Non-pigmented ciliary epithelial cell (primary cell): Measurements from ENCODE around the gene COIL.
"Not testable (repeated sequence)": the region's sequence is repeated elsewhere in the genome, so short reads cannot be mapped to it uniquely, and the experiment has no call there.

Experiments used
- DNase-seq: peaks from one replicate; pipeline ENCODE4 v3.0.0-alpha.2; 2010; ENCODE audit warnings: low read depth

Gene COIL

DNA sequence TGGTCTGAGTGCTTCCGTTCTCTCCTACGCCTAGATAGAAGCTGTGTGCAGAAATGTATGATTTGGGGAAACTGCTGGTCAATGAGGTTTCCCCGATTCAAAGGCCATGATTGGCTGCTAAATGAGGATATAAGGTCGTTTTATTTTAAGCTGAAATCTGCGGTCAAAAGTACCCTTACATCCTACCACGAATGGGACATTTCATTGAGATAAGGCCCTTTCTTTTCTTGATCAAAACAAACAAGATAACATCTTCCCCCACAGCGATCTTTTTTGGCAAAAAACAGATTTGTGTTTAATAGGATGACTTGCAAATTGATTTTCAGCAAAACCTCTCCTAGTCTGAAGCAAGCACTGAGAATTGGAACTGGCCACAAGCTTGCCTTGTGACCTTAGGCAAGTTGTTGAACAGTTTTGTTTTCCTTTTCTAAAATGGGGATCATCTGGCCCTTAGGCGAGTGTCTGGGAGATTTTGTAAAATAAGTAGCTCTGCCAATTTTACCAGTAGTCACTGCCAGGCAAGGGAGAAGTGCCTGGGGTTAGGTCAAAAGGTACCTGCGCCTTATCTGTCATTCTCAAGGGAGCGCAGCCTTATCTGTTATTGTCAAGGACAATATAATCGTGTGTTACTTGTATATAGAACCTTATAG lies 17.7 kb upstream of the COIL start:
- DNase-seq = no peak

DNA sequence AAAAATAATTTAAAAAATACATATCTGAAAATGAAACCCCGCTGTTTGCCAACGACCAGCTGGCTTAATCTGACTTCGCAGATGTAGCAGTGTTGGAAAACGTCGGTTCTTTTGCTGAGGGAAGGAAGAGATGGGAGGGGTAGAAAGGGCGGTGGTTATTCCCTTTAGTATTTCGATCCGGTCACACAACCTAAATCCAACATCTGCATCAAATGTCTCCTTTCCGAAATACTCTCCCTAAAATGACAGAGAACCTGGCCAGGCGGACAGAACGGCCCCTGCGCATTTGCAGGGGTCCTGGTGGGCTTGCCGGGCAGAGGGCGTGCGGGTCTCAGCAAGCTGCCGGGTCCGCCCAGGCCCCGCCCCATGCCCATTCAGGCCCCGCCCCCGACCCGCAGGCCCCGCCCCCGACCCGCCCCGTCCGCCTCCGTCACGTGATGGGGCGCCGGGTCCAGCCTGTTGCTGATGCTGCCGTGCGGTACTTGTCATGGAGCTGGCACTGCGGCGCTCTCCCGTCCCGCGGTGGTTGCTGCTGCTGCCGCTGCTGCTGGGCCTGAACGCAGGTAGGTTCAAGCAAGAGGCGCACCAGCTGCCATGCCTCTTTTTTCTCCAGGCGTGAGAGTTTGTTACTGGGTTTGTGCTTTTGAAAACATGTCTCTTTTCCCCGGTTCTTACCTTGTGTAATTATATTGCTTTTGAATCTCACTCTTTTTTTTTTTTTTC lies 17.0 kb upstream of the COIL start, which contains the start of gene SCPEP1:
Gene SCPEP1, plus strand, starts transcription at position 459 of the 723 bp plus-strand sequence. Its CDS starts 29 bp downstream, at position 488.
- no peak for DNase-seq

DNA sequence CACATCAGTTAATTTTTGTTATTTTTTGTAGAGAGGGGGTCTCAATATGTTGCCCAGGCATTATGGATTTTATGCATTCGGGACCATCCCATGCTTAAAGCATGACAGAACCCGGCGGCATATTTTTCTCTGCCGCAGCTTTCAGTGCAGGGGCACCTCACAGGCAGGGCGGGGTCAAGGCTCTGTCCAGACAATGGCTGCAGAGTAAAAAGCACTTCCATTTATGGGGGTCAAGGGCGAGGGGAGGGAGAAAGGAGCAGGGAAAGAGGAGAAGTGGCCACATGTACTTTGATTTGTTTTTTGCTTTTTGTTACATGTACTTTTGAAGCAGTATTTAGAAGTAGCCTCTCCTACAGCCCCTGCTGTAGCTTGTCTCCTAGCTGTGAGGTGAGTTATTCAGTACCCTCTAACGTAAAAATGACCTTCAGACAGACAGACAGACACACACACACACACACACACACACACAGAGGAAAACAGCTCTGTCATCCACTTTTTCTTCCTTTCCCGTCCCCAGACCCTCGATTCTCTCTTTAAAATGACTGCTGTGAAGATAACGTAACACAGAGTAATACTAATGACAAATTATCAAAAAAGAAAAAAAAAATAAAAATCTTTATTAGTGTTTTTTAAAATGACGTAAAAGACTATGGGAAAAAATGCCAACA lies 16.2 kb upstream of the COIL start:
- DNase-seq = no peak

DNA sequence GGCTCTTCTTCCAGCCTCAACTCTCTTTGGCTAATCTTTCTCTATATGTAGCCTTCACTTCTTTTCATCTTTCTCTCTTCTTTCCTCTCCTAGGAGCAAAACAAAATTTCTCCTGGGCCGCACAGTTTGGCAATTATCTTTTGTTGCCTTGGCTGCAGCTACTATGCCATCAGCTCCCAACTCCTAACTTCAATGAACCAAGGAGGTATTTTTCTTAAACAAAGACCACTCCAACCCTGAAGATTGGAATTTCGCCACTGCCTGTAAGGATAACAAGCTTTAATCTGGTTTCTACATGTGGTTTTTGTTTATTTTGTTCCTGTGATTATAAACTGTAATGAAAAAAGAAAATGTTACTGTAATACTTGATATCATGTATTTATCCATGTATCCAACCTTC lies 14.8 kb upstream of the COIL start:
- no peak for DNase-seq

DNA sequence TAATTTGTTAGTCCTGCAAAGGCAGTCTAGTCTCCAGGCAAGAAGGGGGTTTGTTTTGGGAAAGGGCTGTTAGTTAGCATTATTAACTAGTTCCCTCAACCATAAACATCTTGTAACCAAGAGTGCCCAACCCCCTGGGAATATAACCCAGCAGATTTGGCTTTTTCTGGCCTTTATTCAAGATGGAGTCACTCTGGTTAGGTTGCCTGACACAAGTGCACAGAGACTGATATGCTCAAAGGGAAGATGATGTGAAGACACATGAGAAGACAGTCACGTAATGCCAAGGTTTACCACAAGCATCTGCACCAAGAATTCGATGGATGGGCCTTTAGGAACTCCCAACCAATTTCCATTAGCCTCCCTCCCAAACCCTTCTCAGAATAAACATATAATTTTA lies 13.2 kb upstream of the COIL start:
- no peak for DNase-seq

DNA sequence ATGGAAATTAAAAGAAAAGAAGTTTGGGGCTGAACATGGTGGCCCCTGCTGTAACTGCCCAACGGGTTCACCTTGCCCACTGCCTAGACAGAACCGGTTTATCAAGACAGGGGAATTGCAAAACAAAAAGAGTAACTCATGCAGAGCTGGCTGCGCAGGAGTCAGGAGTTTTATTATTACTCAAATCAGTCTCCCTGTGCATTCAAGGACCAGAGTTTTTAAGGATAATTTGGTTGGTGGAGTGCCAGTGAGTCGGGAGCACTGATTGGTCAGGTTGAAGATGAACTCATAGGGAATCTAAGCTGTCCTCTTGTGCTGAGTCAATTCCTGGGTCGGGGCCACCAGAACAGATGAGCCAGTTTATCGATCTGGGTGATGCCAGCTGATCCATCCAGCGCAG lies 12.7 kb upstream of the COIL start:
- no peak for DNase-seq

DNA sequence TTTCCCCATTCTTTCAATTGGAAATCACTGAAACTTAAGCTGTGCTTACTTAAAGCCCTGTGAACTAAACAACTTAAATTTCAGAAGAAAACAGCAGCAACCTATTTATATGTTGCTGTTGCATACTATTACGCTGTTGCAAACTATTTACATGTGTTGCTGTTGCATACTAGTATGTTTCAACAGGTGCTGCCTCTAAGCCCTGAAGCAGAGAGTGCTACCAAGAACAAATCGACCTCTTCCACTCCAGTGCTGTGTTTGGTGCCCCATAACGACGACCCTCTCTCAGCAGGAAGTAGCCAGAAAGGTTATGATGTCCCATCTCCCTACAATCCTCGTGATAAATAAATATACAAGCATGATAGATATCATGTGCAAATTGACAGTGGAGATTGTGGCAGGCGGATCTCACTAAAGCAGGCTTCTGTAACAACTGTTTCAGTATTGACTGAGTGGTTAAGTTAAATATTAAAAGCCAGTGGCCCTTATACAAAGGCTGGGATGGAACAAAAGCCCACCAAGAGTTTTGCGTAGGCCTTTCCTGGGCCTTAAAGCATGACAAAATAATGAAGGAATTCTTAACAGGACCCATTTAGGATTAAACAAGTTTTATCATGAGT lies 11.4 kb upstream of the COIL start:
- DNase-seq = no peak

DNA sequence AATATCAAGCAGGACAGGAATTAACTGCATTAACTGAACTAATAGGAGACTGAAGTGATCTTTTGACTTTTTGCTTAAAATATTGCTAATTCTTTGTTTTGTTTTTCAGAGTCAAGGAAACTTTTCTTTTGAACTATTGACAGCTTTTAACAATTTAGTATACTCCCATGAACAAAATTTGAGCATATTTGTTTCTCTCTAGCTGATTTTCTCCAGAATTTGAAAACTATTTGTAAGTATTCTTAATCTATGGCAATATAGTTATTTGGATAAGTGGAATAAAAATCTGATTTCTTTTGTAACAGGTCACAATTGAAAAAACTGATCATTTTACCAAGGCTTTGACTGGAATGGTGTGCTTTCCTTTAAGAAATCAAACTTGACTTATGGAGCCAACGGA lies 10.1 kb upstream of the COIL start:
- DNase-seq = no peak

DNA sequence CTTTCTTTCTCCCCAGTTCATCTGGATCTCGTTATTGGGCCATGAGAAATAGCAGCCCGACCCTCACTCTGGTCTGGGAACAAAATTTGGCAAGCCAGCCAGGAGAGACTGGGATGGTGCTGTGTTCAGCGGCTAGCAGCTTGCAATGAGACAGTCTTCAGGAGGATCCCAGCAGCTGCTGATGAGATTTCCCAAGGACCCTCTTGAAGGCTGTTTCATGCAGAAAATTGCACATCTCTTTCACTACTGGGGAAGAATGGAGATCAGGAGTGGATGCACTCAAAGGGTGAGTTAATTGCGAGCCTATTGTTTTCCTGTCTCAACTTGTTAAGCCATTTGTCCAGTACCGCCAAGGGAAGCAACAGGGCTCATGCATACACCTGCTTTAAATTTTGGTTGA lies 5.5 kb upstream of the COIL start:
- DNase-seq = no peak

DNA sequence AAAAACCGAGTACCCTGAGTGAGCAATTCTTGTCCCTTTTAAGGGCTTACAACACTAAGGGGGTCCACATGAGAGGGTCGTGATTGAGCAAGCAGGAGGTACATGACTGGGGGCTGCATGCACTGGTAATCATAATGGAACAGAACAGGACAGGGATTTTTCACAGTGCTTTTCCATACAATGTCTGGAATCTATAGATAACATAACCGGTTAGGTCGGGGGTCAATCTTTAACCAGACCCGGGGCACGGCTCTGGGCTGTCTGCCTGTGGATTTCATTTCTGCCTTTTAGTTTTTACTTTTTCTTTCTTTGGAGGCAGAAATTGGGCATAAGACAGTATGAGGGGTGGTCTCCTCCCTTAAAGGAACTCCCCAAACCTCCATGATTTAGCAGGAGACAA lies 4.8 kb upstream of the COIL start:
- DNase-seq = not testable (repeated sequence)

DNA sequence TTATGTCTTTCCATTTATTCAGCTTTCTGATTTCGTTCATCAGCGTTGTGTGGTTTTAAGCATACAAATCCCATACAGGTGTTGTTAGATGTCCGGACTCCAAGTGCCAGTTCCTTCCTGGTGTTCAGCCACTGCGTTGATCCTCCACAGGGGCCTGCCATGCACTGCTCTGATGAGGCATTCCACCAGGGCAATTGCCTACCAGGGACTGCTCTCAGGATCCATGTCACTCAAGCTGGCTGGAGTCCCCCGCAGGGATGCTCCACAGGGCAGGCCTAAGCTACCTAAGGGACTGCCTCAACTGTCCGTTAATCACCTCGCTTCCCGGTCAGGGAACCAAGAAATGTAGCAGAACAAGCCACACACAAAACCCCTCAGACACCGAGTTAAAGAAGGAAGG lies 4.4 kb upstream of the COIL start:
- DNase-seq = not testable (repeated sequence)

DNA sequence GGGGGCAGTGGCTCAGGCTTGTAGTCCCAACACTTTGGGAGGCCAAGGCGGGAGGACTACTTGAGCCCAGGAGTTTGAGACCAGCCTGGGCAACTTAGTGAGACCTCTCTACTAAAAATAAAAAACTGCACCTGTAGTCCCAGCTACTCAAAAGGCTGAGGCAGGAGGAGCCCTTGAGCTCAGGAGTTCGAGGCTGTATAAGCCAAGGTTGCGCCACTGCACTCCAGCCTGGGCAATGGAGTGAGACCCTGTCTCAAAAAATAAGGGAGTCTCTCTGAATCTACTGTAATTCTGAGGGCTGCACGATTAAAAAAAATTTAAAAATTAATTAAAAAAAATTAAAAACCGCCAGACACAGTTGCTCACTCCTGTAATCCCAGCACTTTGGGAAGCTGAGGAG lies 3.9 kb downstream of the COIL start:
- no peak for DNase-seq

DNA sequence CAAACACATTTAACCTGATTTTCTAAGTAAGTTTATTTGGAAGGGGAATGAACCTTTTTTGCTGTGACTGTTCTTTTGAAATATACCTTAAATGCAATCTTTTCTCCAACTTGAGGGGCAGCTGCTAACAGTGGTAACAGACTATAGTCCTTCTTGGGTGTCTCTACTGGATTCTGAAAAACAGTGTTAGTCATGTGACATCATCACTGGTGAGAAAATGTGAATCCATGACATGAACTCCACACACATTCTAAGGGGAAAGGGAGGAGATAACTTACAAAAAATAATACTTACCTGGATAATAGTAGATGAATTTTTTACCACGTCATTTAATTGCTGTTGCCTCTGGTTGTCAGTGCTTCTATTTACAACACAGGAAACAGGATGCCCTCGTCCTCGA lies 11.3 kb downstream of the COIL start:
- no peak for DNase-seq

DNA sequence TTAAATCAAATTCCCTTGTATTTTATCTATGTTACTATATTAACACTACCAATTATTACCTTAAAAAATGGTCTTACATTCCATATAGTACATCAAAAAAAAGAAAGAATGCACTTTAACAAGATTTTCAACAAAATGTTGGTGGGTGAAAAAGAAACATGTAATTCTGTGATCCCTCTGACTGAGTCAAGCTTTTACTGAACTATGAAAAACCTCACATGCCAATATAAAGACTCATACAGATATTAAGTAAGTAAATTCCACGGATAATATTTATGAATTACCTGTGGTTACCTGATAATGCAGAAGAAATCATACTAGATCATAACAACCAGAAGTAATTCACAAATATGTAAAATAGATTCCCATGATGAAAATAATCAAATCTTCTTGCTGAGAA lies 12.4 kb downstream of the COIL start:
- no peak for DNase-seq

DNA sequence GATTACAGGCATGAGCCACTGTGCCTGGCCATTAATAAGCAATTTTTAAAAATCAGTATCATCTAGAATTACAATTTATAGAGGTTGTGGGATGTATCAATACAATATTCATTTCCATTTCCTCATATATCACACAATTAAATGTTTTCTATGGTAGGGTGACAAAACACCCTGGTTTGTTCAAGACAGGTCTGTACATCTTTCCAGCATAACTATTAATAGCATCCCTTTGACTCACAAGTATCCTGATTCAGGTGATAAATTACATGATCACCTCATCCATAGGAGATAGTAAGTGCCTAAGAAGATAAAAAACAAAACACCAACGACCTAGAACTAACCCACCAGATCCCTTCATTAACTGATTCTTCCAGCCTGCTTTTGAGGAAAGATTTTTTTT lies 13.1 kb downstream of the COIL start:
- no peak for DNase-seq

DNA sequence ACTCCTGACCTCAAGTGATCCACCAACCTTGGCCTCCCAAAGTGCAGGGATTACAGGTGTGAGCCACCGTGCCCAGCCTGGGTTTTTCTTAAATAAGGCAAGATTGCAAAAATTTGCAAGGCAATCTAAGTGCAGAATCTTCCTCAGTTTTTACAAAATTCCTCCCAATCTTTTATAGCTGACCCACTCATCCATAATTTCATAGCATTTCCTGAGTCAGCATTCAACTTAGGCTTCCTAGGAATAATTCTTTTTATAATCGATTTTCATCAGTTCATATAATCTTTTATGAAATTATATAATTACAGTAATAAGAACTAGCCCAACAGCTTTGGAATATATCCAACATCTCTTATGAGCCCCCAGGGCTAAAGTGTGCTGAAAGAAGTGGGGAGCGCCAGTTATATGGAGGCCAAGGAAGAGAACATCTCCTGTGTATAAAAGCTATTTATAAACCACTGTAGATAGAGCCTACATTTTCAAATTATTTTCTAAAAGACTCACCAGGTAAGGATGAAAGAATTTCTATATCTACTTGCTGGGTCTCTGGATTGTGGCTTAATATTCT lies 14.8 kb downstream of the COIL start:
- no peak for DNase-seq

DNA sequence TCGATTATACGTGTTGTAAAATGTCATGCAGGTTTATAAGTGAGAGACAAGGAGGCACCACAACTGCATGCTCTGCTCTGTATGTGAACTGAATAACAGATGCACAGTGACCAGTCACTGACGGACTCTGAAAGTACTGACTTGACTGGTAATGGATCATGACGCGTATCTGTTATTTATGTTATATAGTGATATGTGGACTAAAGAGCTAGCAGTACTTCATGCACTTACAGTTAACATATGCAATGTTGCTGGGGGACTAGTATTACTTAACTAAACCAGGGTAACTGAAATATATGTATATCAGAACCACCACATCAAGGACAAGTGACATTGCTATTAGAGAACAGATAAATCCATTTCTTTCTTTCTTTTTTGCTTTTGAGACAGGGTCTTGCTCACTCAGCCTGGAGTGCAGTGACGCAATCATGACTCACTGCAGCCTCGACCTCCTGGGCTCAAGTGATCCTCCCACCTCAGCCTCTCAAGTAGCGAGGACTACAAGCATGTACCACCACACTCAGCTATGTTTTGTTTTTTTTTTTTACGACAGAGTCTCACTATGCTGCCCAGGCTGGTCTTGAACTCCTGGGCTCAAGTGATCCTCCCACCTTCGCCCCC lies 17.2 kb downstream of the COIL start:
- no peak for DNase-seq

DNA sequence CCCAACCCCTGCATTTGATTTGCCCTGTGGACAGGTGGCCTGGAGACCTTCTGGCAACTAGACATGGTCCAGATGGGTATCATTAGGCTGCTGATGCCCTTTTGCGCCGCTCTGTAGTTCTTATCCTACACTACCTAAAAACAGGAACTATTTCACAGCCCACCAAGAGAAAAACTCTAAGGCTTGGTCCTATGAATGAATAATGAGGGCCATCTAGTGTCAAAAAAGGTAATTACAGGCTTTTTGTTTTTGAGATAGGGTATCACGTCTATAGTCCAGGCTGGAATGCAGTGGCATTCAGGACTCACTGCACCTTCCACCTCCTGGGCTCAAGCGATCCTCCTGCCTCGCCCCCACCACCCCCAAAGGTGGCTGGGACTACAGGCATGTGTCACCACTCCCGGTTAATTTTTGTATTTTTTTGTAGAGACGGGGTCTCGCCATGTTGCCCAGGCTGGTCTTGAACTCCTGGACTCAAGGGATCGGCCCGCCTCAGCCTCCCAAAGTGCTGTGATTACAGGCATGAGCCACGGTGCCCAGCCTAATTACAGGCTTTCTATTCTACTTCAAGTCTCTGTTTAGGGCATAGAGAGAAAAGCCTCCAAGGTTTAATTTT lies 20.9 kb downstream of the COIL start:
- DNase-seq = no peak

DNA sequence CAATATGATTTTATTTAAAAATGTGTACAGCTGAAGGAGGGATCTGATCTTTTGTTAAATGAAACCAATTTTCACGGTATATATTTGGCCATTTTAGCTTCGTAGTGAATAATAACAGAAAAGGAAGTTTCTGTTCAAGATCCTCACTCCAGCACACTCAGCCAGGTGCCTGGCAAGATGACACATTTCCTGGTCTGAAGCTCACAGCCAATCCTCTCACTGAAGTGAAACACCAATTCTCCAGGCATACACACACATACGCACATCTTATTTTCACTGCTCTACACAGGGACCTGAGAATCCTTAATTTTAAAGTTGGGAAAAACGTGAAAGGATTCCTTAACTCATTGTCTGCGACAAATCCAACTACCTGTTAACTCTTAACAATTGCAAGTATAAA lies 22.6 kb downstream of the COIL start:
- DNase-seq = not testable (repeated sequence)

DNA sequence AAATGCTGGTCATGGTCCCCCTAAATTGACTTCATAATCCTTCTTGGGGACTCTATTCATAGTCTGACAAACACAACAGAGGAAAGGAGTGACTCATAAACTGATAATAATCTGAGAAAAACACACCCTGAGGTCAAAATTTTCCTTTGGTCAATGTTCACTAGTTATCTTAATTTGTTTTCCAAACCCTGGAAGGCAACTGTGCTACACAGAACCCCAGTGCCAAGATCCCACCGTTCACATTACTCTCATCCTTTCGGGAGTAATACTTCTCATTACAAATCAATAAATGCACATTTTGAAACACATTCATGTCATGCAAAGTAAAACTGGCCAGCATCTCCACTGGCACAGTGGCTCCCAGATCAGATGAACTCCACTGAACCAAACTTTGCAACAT lies 23.2 kb downstream of the COIL start:
- DNase-seq = no peak

DNA sequence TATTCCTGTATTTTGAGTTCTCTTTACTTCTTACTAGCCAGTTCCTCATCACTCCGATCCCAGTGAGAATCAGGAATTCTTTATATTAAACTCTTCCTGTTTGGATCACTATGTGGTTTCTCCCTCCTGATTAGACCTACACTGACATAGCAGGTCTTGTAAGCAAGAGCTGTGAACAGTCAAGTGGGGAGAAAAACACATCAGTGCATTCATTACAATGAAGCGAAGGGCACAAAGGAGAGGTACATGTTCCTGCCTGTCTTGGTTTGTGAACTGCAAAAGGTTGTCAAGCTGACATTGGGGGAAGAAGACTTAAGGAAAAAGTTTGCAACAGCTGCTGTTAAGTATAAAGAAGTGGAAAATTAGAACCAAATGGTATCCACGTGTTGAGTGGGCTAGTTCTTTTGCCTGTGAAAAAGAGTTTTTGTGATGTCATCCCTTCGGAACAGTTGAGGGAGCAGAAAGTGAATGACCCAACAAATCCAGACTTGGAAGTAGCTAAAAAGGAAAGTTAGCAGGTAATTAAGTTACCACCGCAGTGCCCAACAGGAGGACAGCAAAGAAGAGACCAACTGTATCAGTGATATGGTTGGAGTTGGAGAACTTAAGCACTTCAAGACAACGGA lies 24.0 kb downstream of the COIL start:
- no peak for DNase-seq
